ENCODE results near the gene LDLRAP1.

LDLRAP1 gene

DNA sequence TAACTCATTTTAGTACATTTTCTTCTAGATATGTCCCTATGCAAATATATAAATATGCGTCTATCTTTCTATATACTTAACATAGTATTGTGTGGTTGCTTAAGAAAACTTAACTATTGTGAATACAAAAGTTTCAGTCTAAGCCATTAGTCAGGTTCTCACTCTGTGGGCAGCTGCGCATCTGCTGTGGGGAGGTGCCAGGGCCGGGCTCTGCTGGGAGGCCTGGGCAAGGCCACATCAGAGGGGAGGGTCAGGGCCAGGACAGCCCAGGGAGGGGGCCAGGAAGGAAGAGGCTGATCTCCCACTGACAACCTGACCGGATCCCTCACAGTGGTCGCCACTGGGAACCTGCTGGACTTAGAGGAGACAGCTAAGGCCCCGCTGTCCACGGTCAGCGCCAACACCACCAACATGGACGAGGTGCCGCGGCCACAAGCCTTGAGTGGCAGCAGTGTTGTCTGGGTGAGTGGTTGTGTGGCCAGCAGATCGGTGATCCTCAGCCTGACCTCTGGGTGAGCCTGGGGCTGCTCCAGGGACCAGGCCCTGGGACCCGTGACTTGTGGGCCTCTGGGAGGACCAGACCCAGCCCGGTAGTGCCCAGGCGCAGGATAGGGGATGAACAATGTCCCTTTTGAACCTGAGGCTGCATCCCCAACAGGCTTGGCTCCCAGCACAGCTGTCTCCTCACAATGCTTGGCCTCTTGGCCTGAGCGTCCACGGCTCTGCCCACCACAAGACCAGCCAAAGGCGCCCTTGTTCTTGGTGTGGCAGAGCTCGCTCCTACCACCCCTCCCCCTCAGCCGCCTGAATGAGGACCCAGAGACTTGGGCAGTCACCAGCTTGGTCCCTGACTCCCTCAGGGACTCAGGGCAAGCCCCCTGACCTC, 20.2 kb downstream of the LDLRAP1 start:
- DNase-seq: no peak

DNA sequence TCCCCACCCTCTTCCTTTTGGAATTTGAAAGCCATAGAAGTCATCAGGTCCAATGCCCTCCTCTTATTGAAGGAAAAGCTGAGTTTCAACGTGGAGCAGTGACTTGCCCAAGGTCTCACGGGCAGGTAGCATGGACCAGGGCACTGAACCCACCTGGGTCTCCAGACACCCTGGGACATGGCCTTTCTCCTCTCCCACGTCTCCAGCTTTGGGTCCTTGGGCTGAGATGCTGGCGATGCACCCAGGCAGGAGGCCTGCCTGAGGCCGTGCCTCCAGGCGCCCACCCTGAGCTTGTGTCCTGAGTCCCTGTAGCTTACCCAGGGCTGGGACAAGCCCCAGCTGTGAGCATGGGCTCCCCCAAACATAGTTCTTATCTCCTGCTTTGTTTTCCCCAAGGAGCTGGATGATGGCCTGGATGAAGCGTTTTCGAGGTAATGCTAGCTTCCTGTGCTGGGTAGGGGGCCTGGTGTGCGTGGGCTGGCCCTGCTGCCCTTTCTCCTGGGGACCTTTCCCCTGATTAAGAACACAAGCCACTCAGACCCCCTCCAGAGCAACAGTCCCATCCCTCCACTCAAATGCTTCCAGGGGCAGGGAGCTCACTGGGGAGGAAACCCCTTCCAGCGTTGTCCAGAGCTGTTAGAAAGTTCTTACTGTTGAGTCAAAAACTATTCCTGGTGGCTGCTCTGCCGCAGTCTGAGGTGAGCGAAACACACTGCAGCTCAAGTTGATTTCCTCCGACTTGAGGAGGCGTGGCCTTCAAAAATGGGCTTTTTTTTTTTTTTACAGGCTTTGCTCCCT, 21.6 kb downstream of the LDLRAP1 start:
- DNase-seq: no peak

- no peak for DNase-seq
Observed at GRCh38 chr1:25565626-25566025, 22.2 kb downstream of the LDLRAP1 start.

GRCh38 chr1:25566176-25566729, 22.8 kb downstream of the LDLRAP1 start:
- no peak for DNase-seq

GRCh38 chr1:25566730-25567341, 23.4 kb downstream of the LDLRAP1 start:
- DNase-seq: no peak

DNA sequence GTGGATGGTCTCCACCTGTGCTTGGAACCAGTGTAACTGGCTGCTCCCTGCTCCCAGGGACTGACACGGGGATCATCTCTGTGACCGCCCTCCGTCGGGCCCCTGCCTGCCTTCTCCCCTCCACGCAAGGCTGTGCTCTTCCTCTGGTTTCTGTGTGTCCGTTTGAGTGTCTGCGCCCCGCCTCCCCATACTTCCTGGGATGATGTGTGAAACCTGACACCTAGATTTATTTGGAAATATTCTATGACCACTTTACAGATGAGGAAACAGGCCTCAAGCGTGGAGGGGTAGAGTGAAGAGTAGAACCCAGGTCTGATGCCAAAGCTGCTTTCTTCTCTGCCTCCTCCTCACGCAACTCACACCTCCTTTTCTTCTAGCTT, 24.3 kb downstream of the LDLRAP1 start:
- no peak for DNase-seq

DNA sequence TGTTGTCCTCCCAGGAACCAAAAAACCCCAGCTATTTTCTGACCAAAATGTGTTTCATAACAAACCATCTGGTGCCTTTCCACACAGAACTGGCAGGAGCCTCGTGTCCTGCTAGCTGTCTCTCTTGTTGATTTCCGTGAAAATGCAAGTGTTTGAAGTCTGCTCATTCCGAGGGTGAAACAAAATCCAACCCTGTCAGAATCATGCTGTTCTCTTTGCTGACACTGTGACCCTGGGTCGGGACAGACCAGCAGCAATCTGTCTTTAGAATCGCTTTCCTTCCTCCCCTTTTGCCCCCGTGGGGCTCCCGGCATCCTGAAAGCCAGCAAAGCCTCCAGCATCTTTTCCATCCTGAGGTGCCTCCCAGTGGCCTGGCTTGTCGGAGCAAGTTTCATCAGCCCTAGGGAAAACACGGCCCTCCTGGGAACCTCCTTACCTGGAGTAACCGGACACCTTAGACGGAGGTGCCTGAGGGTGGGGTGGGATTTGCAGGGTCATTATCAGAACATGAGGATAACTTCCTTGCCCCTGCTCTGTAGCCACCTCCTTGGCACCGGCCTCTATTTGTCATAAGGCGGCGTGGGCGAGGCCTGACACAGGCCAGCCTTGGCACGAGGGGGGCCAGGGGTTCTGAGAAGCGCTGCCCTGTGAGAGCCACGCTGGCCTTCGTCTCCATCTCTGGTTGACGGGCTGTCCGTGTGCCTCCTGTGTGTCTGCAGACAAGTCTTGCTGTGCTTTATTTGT, 24.9 kb downstream of the LDLRAP1 start:
- DNase-seq: no peak

DNA sequence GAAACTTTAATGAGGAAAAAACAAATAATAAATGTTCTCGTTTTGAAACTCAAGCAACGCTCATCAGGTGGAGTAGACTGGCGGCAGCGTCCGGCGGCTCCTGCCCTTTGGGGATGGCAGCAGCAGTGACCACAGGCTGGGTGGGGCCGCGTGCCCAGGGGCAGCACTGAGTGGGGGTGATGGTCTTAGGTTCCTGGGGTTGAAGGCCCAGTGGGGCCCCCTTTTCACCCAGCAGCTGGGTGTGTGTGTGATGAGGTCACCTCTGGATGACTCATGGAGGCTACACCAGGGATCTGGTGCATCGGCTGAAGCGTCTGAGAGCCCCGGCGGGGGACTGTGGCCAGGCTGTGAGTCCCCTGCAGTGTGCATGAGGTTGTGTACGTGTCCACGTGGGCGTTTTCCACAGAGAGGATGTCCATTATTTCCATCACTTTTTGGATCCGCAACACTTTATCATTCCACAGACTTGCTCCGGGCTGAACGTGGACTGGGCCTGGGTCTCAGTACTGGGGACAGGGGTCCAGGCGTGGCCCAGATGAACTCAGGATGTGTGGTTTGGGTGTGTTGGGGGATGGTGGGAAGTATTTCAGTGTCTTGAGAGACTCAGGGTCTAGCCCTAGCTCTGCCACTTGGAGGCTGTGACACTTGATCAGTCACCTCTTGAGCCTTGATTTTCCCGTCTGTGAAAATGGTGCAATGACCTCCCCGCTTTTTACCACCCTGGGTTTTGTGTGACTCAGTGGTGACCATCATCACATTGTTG, 25.6 kb downstream of the LDLRAP1 start:
- no peak for DNase-seq

GRCh38 chr1:25569597-25570396, 26.4 kb downstream of the LDLRAP1 start:
- DNase-seq: no peak

DNA sequence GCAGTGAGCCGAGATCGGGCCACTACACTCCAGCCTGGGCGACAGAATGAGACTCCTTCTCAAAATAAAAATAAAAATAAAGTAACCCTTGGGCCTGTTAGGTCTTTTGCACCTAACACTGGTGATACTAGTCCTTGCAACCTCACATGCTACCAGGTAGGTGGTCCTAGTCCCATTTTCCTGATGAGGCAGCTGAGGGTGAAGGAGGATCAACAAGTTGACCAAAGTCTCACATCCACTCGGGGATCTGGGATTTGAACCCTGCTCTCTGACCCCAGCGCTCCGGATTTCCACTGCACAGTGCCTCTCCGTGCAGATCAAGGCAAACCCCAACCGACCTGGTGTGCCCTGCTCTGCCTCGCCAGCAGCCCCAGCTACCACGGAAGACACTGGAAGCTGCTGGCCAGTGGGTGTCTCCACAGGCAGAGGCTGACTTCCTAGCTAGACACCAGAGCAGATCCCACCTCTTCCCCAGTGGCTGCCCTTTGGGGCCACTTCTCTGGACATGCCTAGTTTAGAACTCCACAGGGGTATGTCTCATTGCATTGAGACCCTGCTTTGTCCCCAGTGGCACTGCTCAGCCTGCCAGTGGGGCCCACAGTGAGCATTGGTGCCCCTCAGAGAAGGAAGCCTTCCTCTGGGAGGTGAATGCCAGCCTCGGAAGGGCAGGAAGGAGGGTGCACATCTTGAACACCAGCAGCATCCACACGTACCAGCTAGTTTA, 27.6 kb downstream of the LDLRAP1 start:
- no peak for DNase-seq

GRCh38 chr1:25571522-25571970, 28.1 kb downstream of the LDLRAP1 start:
- no peak for DNase-seq

DNA sequence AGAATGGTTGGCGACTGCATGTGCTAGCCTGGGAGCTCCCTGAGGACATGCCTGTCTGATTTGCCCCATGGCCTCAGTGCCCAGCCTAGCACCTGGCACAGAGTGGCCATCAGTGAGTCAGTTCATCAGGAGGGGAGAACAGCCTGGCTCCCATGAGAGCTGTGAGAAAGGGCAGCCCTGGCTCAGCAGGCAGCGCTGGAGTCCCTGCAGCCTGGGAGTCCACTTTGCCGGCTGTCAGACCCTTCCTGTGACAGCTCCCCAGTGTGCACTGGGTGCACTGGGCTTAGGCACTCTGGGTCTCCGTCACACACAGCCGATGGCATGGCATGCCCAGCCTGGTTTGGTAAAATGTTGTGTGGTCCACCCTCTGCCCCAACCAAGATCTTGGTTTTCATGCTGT, 28.7 kb downstream of the LDLRAP1 start:
- no peak for DNase-seq

DNA sequence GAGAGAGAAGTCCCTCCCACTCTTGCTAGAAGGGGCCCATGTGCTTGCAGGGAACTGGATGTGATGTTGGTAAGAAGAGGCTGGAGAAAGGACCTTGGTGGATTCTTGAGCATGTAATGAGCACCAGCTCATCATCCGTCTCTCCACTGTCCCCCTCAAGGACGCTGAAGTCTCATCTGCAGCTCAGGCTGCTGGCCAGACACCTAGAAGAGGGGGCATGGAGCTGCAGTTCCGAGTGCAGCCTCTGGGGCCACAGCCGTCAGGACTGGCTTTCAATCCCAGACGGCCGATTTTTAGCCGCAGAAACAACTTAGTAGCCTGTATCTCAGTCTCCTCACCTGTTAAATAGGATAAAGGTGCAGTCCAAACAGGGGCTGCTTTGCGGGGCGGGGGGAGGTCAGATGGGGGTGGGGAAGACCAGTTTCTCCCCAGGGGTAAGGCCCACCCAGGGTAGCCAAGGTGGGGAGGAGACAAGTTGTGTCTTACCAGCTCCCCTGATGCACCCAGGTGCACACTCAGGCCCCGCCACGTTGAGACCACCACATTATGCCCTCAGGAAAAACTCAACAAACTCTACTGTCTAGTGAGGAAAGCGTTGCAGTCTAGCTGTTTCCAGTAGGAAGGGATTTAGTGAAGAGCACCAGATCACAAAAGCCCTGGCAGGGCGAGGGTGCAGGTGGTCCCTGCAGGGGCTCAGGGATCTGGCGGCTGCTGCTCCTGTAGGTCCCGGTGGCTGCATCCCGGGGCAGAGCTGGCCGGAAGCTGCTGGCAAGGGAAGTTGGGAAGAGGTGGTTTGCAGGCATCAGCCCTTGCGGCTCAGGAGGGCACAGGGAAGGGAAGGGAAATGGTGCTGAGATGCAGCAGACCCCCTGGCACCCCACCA, 29.5 kb downstream of the LDLRAP1 start:
- no peak for DNase-seq

GRCh38 chr1:25573591-25573930, 30.2 kb downstream of the LDLRAP1 start:
- no peak for DNase-seq

GRCh38 chr1:25573961-25574360, 30.6 kb downstream of the LDLRAP1 start:
- no peak for DNase-seq

GRCh38 chr1:25575191-25575590, 31.8 kb downstream of the LDLRAP1 start:
- no peak for DNase-seq

- DNase-seq: no peak
Observed at GRCh38 chr1:25576459-25577133, 33.2 kb downstream of the LDLRAP1 start.

DNA sequence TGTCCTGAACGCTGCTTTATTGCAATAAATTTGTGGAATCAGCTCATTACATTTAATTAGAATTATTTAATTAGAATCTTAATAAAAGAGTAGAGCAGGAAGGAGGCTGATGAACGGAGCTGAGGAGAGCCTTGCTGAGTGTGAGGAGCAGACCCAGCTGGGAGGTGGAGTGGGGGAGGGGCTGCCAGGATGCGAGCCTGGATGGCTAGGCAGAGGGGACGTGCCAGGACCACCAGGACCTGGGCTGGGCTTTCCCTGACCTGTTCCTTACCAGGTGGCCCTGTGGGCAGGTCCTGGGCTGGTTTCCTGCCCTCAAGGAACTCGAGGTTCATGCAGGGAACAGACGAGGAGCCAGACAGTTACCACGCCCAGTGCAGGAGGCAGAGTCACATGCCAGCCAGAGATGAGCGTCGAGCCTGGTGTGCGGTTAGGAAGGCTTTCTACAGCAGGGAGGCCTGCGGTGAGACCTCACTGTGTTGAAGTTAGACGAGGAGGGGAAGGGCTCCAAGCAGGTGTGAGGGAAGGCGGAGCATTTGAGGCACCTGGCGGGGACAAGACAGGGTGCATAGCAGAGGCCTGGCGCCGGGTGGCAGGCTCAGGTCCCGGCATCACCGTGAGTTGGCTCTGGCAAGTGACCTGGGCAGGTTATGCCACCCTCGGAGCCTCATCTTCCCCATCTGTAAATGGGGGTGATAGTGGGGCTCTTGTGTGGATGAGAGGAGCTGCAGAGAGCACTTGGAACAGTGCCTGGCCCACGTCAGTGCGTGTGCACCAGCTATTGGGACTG, 33.9 kb downstream of the LDLRAP1 start:
- DNase-seq: no peak

All from SIG-M5 (cell line).